K562 (cell line): ENCODE measurements around the gene ANTKMT. TPM values are rescaled to one million over a fixed set of nuclear protein-coding genes. Genes with fewer than 3 reads are reported as not detected.
A peak's percentile ranks its signal among the peaks of the same experiment; 100 is the strongest.

Experiments used
- ATAC-seq: fragments of 200-7000 bp; cut with Tn5 transposase; 3 replicates; pipeline ENCODE4 v1.9.1; 2020; ENCODE audit warnings: moderate library complexity
- BruUV-seq: library from RNA; stranded (reverse); fragments of 400-500 nt; replicated peaks from 2 replicates; lab custom pipeline; 2021; lab: Mats Ljungman, UMichigan
- CTCF ChIA-PET: fragments of 300-600 bp; formaldehyde crosslinking; extraction: SDS; loops from one replicate; lab custom pipeline; 2021; ENCODE audit warnings: low intra/inter-chr PET ratio; lab: Yijun Ruan, JAX
- POLR2A ChIA-PET: fragments of 300-600, 350-650 bp; sonication (Branson Sonifier 250); formaldehyde crosslinking; extraction: SDS; loops from one replicate; lab custom pipeline; 2021; ENCODE audit warnings: antibody characterized with exemption, inconsistent platforms; lab: Yijun Ruan, JAX
- DNase-seq, 4 experiments: peaks; one replicate each; pipeline versions ENCODE4 v3.0.0 to v3.0.0-alpha.2; 2011 to 2018; ENCODE audit warnings: low spot score in 3 of 4, mixed read lengths in 3 of 4; ENCODE audit errors: extremely low read depth in 1 of 4
- FAIRE-seq: peaks from 2 replicates; lab custom pipeline; 2011; peaks lifted over from hg19 to GRCh38; lab: Jason Lieb, UNC
- H2AFZ ChIP-seq: 2 replicates; pipeline ENCODE4 v1.6.0; 2011; ENCODE audit warnings: low read depth, low read length, control low read depth, inconsistent platforms
- H3K27ac ChIP-seq: fragments of 200-600 bp; 3 replicates; pipeline ENCODE4 v1.8.0; 2011; ENCODE audit warnings: low read depth, mild to moderate bottlenecking, control low read depth, inconsistent platforms, low read length, moderate library complexity, mixed read lengths; ENCODE audit errors: extremely low read depth
- H3K27me3 ChIP-seq, 2 experiments: fragments of 300-600 bp in 1 of 2; 2 replicates in 1 of 2; 3 replicates in 1 of 2; pipeline versions ENCODE4 v1.6.0 to v1.8.0; 2011; ENCODE audit warnings: inconsistent platforms in 2 of 2, low read length in 2 of 2, mild to moderate bottlenecking in 1 of 2, mixed read lengths in 1 of 2, moderate library complexity in 1 of 2; ENCODE audit not compliant: control insufficient read depth in 2 of 2, insufficient read depth in 2 of 2
- H3K36me3 ChIP-seq: fragments of 300-600 bp; 3 replicates; pipeline ENCODE4 v1.8.0; 2011; ENCODE audit warnings: mild to moderate bottlenecking, low read length, inconsistent platforms; ENCODE audit not compliant: control insufficient read depth, insufficient read depth
- H3K4me1 ChIP-seq, 2 experiments: fragments of 200-600 bp in 1 of 2; replicated peaks in 1 of 2; 2 replicates in 1 of 2; 3 replicates in 1 of 2; pipeline versions ENCODE4 v1.5.1 to v1.8.0; 2011; ENCODE audit warnings: inconsistent platforms in 2 of 2, low read length in 2 of 2, mild to moderate bottlenecking in 1 of 2, mixed read lengths in 1 of 2, moderate library complexity in 1 of 2; ENCODE audit not compliant: control insufficient read depth in 2 of 2, insufficient read depth in 2 of 2
- H3K4me2 ChIP-seq: 2 replicates; pipeline ENCODE4 v1.6.1; 2011; ENCODE audit warnings: low read length, control low read depth, inconsistent platforms, mixed read lengths; ENCODE audit not compliant: insufficient read depth
- H3K4me3 ChIP-seq: fragments of 200-600 bp; sonication (generic), shearing (Covaris generic); 2 replicates; pipeline ENCODE4 v1.5.1; 2016; ENCODE audit warnings: control low read depth, inconsistent platforms
- H3K79me2 ChIP-seq: fragments of 200-600 bp; 3 replicates; pipeline ENCODE4 v1.8.0; 2011; ENCODE audit warnings: low read length, inconsistent platforms; ENCODE audit not compliant: control insufficient read depth, insufficient read depth
- H3K9ac ChIP-seq, 2 experiments: 2 replicates each; pipeline versions ENCODE4 v1.6.0 to v1.6.1; 2011; ENCODE audit warnings: low read depth in 2 of 2, low read length in 2 of 2, control low read depth in 1 of 2, inconsistent platforms in 1 of 2, mild to moderate bottlenecking in 1 of 2, mixed read lengths in 1 of 2; ENCODE audit not compliant: insufficient read depth in 1 of 2
- H3K9me1 ChIP-seq: one replicate; pipeline ENCODE4 v1.6.0; 2011; ENCODE audit warnings: inconsistent platforms, mild to moderate bottlenecking, low read length, moderate library complexity; ENCODE audit not compliant: control insufficient read depth, insufficient read depth
- H3K9me3 ChIP-seq: replicated peaks from 2 replicates; pipeline ENCODE4 v1.5.1; 2011; ENCODE audit warnings: low read depth, low read length, inconsistent platforms; ENCODE audit not compliant: control insufficient read depth, insufficient read depth
- H4K20me1 ChIP-seq: replicated peaks from 2 replicates; pipeline ENCODE4 v1.6.1; 2011; ENCODE audit warnings: low read length, inconsistent platforms, mixed read lengths; ENCODE audit not compliant: control insufficient read depth, insufficient read depth
- CUX1 ChIP-seq: fragments of 200-800 bp; sonication (Bioruptor generic); IDR thresholded peaks from 2 replicates; pipeline ENCODE4 v1.6.1; 2016; ENCODE audit warnings: missing genetic modification characterization, missing compliant biosample characterization
- DNMT1 ChIP-seq: fragments of 450-650 bp; IDR thresholded peaks from 2 replicates; pipeline ENCODE4 v1.6.1; 2016; ENCODE audit warnings: antibody characterized with exemption, mild to moderate bottlenecking
- ERF ChIP-seq: fragments of 450-650 bp; formaldehyde crosslinking; IDR thresholded peaks from 2 replicates; pipeline ENCODE4 v1.4.0; 2020; ENCODE audit warnings: mild to moderate bottlenecking, mixed read lengths
- ETV1 ChIP-seq: fragments of 450-650 bp; conservative IDR thresholded peaks from 2 replicates; pipeline ENCODE4 v1.6.1; 2016; ENCODE audit warnings: missing genetic modification characterization, control low read depth, low read depth, missing compliant biosample characterization
- HNRNPUL1 ChIP-seq: fragments of 200-400 bp; formaldehyde crosslinking; IDR thresholded peaks from 2 replicates; pipeline ENCODE4 v1.6.1; 2017; ENCODE audit warnings: low read length
- MAX ChIP-seq: sonication (generic); formaldehyde crosslinking; IDR thresholded peaks from 2 replicates; pipeline ENCODE4 v1.9.0; 2022; ENCODE audit warnings: mild to moderate bottlenecking, missing genetic modification reagents
- NRF1 ChIP-seq, 2 experiments: fragments of 450-650 bp; IDR thresholded peaks in 1 of 2; conservative IDR thresholded peaks in 1 of 2; 2 replicates each; pipeline ENCODE4 v1.6.1; 2014; ENCODE audit warnings: mild to moderate bottlenecking in 2 of 2
- POLR3G ChIP-seq: IDR thresholded peaks from 2 replicates; pipeline ENCODE4 v1.6.1; 2011; ENCODE audit not compliant: insufficient read length, insufficient replicate concordance; ENCODE audit errors: extremely low read depth
- PRMT5 ChIP-seq: sonication (generic); formaldehyde crosslinking; IDR thresholded peaks from 2 replicates; pipeline ENCODE4 v1.5.0; 2020; ENCODE audit warnings: missing genetic modification reagents
- PTRF ChIP-seq: fragments of 450-650 bp; IDR thresholded peaks from 2 replicates; pipeline ENCODE4 v1.6.1; 2016; ENCODE audit warnings: mild to moderate bottlenecking, missing genetic modification characterization, missing compliant biosample characterization
- SAFB ChIP-seq: fragments of 200-400 bp; formaldehyde crosslinking; IDR thresholded peaks from 2 replicates; pipeline ENCODE4 v1.6.1; 2017; ENCODE audit warnings: low read depth, low read length, borderline replicate concordance
- SMAD2 ChIP-seq: fragments of 150-350 bp; IDR thresholded peaks from 2 replicates; pipeline ENCODE4 v1.6.1; 2014; ENCODE audit warnings: low read depth, mild to moderate bottlenecking, low read length
- SMARCC2 ChIP-seq: fragments of 450-650 bp; IDR thresholded peaks from 2 replicates; pipeline ENCODE4 v1.6.1; 2017; ENCODE audit warnings: antibody characterized with exemption, moderate library complexity, mild to moderate bottlenecking, low read depth
- SMARCE1 ChIP-seq: fragments of 450-650 bp; IDR thresholded peaks from 2 replicates; pipeline ENCODE4 v1.7.1; 2016; ENCODE audit warnings: mild to moderate bottlenecking
- WHSC1 ChIP-seq: IDR thresholded peaks from one replicate; pipeline ENCODE4 v1.6.1; 2012; ENCODE audit warnings: low read length, control low read depth, inconsistent platforms
- ZEB2 ChIP-seq: fragments of 450-650 bp; IDR thresholded peaks from 2 replicates; pipeline ENCODE4 v1.6.1; 2016
- ZNF253 ChIP-seq: fragments of 250-450 bp; sonication (Bioruptor Pico); conservative IDR thresholded peaks from 2 replicates; pipeline ENCODE4 v1.6.1; 2021; ENCODE audit warnings: mild to moderate bottlenecking
- ZNF76 ChIP-seq: fragments of 250-450 bp; sonication (Bioruptor Pico); IDR thresholded peaks from 2 replicates; pipeline ENCODE4 v1.4.0; 2020; ENCODE audit warnings: mild to moderate bottlenecking, moderate library complexity, borderline replicate concordance
- WGBS: fragments of 100-300 bp; shearing (Covaris generic); methylation state at CpG from one replicate; pipeline ENCODE4 v1.1.6; 2016; ENCODE audit warnings: low coverage, mixed read lengths; ENCODE audit not compliant: insufficient coverage; ENCODE audit errors: missing lambda C conversion rate; 5-methylcytosine and 5-hydroxymethylcytosine counted together
- in situ Hi-C: fragments of 300-500 bp; cut with MboI; formaldehyde crosslinking; loops from 4 replicates; pipeline ENCODE4 v1.15.0; 2018; ENCODE audit warnings: inconsistent platforms, mixed read lengths
- intact Hi-C: fragments of 100-400 bp; cut with micrococcal nuclease; formaldehyde crosslinking; loops from 2 replicates; pipeline ENCODE4 v1.14.2; 2022
- polyA plus RNA-seq, 8 experiments: library from polyadenylated mRNA; depleted of rRNA in 4 of 8; stranded (reverse) in 5 of 8; unstranded in 3 of 8; fragments of >200 nt; fragmentation: Nextera tagmentation in 2 of 8; fragmentation: Illumina TruSeq in 1 of 8; extraction: Ambion mirVana in 2 of 8; extraction: Trizol in 1 of 8; gene quantifications; 2 replicates each; pipeline versions ENCODE4 v1.2.1 to v1.2.3, GENCODE V29; 2011 to 2014; ENCODE audit warnings: inconsistent platforms in 1 of 8, missing spikeins in 1 of 8
- total RNA-seq, 7 experiments: library from RNA; depleted of rRNA in 6 of 7; stranded (reverse); fragments of >200 nt in 6 of 7; fragmentation: Illumina TruSeq in 2 of 7; extraction: Trizol in 2 of 7; gene quantifications; 2 replicates each; pipeline versions ENCODE4 v1.2.1 to v1.2.3, GENCODE V29; 2011 to 2021; ENCODE audit warnings: low replicate concordance in 1 of 7

ANTKMT gene
- total and polyA plus RNA-seq, 9 of the 15 experiments (the other 6 are each of a cell fraction or from before 2014, with no cell fraction given): 0.58 to 217 (median 19.1) TPM

- DNase-seq (peak; percentile 78 to 91 (median 84)), ATAC-seq (peak; percentile 62), FAIRE-seq (no peak)
- no peaks in the 10 kb centered on the region for H3K27me3 ChIP-seq
- in situ Hi-C loops: loop anchor here (10.0 kb wide), 1 partner anchor 285 kb away; the partner anchor contains the start of gene NME4
- POLR2A ChIA-PET: interaction anchor here (0.5 to 1.8 kb wide), 10 partner anchors 10 to 1119 kb away, joined by 3 to 10 read pairs (median 3); partner anchors contain the start of genes DECR2 and WDR24
- peaks cover 21% of the 10 kb centered on the region for H4K20me1 ChIP-seq
- peaks cover 41% of the 10 kb centered on the region for H3K79me2 ChIP-seq
- H3K4me2 ChIP-seq: peak within 1 kb of the TSS; percentile 98
- intact Hi-C loops: loop anchor here (5.0 kb wide), 2 partner anchors 43 to 283 kb away; partner anchors contain the start of genes METTL26 and NME4
- peak within 1 kb of the TSS; percentile 84 to 98 for H3K9ac ChIP-seq
- CTCF ChIA-PET: no interaction called here
- H3K9me1 ChIP-seq: peaks cover 11% of the 10 kb centered on the region
- peak within 1 kb of the TSS; percentile 93 for H2AFZ ChIP-seq
- H3K9me3 ChIP-seq: no peaks in the 10 kb centered on the region
- H3K4me3 ChIP-seq: peak within 1 kb of the TSS; percentile 98
- peak within 1 kb of the TSS; percentile 89 for H3K27ac ChIP-seq
- H3K36me3 ChIP-seq: peaks cover 36% of the 10 kb centered on the region
- H3K4me1 ChIP-seq: peaks cover 36 to 98% of the 10 kb centered on the region in 2 experiments
- BruUV-seq: no TSS peak
- WGBS: under 1% methylated on average over 44 of the region's 91 CpGs
- TF ChIP-seq SMARCE1 (no peak), ZNF253 (no peak), SMARCC2 (no peak), ZNF76 (CRISPR knock-in tag) (no peak), PRMT5 (CRISPR knock-in tag) (no peak), ERF (CRISPR knock-in tag) (no peak), MAX (peak; percentile 78), DNMT1 (no peak), POLR3G (no peak), NRF1 (conservative IDR thresholded peaks at IDR 0.05 in 1 of 2, IDR thresholded peaks at IDR 0.05 in 1 of 2) (peak; percentile 88 to 90), HNRNPUL1 (no peak), WHSC1 (no peak), ZEB2 (no peak), CUX1 (no peak), PTRF (no peak), ETV1 (tag) (no peak), SMAD2 (no peak), SAFB (peak; percentile 94)
These were observed 40.9 kb upstream of the ANTKMT start, which contains the start of gene STUB1 for GRCh38 chr16:679814-680624. TSS of gene STUB1 (plus strand) at chr16:680410. CDS start at chr16:680526, 116 bp downstream.
